Stimulated activated CD8-positive, alpha-beta memory T cell treated with anti-CD3 and anti-CD28 coated beads, Interleukin-2, amount 100 ng/mL, for 1 hour (primary cell): Measurements from ENCODE around the gene TRIM22.
"Not testable (repeated sequence)": the region's sequence is repeated elsewhere in the genome, so short reads cannot be mapped to it uniquely, and the experiment has no call there.

Experiments used
- DNase-seq, 2 donors: peaks; one replicate each; pipeline ENCODE4 v3.0.0-alpha.2; 2020; ENCODE audit warnings: low read depth in 2 of 2

Gene TRIM22

DNA sequence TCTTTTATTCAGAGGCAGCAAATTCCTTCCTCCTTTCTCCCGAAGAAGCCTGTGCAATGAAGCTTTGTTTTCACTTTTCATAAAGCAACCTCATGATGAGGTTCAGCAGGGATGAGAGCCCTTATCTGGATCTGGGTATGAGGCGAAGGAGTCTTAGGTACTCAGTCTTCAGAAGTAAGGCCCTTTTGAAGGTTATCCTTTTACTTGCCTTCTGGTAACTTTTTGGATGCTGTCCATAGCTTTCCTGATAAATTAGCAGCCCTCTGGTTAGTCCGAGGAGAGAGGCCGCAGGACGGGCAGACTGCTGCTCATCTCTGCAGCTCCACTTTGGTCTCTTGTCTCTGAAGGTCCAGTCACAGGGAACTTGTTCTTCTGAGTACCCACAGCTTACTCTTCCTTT lies 1.1 kb downstream of the TRIM22 start:
- DNase-seq = no peak

DNA sequence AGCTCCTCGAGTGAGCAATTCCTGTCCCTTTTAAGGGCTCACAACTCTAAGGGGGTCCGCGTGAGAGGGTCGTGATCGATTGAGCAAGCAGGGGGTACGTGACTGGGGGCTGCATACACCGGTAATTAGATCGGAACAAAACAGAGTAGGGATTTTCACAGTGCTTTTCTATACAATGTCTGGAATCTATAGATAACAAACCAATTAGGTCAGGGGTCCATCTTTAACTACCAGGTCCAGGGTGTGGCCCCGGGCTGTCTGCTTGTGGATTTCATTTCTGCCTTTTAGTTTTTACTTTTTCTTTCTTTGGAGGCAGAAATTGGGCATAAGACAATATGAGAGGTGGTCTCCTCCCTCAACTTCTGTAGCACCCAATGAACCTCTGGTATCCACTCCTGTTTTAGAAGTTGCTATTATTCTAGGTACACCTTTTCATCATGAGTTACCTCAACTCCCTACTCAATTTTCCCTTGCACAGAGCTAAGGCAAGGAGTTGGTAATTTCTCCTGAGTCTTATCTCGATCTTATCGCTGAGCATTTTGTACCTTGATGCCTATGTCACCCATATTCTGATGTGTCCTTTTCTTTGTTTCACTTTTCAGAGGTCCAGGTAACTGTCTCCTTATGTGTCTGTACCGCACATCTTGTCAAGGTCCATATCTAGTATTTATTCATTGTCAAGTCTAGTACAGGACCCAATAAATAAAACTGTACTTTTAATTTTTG lies 1.8 kb downstream of the TRIM22 start:
- not testable (repeated sequence) for DNase-seq

DNA sequence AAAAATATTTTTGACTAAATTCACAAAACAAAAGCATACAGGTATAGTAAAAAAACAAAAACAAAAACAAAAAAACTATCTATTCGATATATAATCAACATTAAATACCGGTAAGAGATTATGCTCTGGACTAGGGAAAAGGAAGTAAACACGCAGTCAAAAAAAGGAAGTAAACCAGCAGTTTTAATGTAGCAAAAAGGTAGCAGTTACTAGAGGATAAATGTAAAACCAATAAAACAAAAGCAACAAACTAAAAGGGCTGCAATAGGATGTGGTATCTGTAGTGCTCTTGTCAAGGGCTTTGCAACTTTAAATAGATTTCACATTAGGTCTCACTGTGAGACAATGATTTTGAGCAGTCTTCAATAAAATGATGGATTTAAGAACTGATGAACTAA lies 2.4 kb downstream of the TRIM22 start:
- no peak for DNase-seq

DNA sequence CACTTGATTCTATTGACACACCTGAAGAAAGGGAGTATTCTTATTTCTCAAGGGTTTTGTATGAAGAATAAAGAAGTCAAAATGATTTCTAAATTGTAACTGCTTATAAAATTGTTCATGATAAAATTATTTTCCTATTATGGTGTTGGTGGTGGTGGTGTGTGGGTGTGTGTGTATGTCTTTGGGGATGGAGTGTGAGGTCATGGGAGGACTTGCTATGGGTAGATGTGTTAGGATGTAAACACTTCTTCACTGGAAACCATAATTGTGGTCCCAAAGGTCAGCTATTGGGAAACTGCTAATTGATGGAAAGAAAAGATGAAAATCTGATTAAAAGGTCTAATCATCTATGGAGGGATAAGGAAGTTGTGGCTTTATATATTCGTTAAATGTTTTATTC lies 5.1 kb downstream of the TRIM22 start:
- no peak for DNase-seq

DNA sequence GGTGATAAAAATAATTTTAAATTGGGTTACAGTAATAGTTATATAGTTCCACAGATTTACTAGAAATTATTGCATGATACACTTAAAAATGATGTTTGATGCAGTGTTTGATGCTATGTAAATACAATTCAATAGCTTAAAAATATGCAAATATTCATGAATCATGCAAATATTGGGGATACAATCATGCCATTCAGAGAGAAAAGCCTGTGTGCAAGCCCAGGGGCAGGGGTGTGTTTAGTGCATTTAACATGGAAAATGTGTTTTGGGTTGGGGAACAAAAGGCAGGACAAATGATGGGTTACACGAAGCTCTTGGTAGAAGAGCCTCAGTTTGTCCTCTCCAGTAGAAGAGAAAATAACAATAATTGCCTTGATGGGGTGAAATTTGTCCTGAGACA lies 6.0 kb downstream of the TRIM22 start:
- DNase-seq = no peak

DNA sequence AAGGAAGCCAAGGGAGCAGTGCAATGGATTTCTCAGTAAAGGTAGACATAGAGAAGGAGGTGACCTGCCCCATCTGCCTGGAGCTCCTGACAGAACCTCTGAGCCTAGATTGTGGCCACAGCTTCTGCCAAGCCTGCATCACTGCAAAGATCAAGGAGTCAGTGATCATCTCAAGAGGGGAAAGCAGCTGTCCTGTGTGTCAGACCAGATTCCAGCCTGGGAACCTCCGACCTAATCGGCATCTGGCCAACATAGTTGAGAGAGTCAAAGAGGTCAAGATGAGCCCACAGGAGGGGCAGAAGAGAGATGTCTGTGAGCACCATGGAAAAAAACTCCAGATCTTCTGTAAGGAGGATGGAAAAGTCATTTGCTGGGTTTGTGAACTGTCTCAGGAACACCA lies 6.6 kb downstream of the TRIM22 start:
- DNase-seq = no peak

DNA sequence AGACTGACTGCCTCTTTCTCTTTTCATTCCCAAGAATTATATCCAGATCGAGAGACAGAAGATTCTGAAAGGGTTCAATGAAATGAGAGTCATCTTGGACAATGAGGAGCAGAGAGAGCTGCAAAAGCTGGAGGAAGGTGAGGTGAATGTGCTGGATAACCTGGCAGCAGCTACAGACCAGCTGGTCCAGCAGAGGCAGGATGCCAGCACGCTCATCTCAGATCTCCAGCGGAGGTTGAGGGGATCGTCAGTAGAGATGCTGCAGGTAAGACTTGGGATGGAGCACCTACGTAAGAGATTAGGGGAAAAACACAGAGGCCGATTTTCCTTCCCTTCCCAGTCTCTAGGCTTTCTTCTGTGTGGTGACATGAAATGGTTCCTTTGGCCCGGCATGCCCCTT lies 8.7 kb downstream of the TRIM22 start:
- DNase-seq = no peak

DNA sequence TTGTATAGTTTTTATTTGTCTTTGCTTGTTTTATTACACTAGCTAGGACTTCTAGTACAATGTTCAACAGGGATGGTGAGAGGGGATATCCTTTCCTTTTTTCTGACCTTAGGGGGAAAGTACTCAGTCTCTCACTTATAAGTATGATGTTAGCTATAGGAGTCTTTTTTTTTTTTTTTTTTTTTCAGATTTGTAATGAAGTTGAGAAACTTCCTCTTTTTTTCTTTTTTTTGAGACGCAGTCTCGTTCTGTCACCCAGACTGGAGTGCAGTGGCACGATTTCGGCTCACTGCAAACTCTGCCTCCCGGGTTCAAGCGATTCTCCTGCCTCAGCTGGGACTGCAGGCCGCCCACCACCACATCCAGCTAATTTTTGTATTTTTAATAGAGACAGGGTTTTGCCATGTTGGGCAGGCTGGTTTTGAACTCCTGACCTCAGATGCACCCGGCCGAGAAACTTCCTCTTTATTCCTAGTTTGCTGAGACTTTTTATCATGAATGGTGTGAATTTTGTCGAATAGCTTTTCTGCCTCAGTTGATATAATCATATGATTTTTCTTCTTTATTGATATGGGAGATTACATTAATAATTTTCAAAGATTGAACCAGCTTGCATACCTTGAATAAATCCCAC lies 10.9 kb downstream of the TRIM22 start:
- DNase-seq = no peak

DNA sequence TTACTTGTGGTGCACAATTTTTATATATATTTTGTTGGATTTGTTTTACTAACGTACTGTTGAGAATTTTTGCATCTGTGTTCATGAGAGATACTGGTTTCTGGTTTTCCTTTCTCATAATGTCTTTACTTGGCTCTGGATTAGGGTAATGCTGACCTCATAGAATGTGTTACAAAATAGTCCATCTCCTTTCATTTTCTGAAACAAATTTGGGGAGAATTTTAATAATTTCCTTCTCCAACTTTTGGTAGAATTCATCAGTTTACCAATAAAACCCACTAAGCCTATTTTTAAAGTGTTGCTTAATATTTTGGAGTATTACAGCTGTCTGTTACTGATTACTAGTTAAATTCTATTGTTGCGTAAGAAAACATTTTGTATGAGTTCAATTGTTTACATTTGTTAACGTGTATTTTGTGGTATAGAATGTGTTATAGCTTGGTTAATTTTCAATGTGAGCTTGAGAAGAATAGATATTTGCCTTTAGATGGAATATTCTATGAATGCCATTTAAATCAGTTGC lies 11.5 kb downstream of the TRIM22 start:
- DNase-seq = no peak

DNA sequence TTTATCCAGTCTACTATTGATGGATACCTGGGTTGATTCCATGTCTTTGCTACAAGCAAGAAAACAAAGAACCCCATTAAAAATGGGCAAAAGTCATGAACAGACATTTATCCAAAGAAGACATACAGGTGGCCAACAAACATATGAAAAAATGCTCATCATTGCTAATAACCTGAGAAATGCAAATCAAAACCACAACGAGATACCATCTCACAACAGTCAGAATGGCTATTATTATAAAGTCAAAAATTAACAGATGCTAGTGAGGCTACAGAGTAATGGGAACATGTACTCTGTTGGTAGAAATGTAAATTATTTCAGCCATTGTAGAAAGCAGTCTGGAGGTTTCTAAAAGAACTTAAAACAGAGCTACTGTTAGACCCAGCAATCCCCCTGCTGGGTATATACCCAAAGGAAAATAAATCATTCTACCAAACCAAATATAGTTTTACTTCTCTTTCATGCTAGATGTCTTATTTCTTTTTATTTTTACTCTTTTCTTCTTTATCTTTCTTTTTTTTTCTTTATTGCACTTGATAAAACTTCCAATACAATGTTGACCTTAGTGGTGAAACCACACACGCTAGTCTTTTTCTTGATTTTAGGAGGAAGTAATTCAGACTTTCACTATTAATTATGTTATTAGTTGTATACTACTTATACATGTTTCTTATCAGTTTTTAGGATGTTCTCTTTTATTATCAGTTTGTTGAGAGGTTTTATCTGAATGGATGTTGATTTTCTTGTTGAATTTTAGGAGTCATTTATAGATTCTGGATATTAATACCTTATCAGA lies 14.3 kb downstream of the TRIM22 start:
- DNase-seq = no peak

DNA sequence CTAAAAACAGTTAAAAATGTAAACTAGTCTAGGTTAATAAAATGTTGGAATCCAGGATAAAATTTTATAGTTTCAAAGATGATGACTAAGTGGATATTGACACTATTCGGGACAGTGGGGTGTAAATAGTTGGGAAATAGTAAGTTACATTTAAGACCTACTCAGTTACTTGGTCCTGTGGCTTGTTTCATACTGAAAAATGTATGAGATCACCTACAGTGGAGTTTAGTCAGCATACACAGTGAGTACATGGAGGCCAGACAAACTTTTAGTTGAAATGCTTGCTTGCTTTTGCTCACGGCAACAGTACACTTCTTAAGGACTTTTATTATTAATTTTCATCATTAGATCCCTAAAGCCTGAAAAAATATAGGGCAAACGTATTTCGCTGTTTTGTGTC lies 16.1 kb downstream of the TRIM22 start:
- DNase-seq = no peak

DNA sequence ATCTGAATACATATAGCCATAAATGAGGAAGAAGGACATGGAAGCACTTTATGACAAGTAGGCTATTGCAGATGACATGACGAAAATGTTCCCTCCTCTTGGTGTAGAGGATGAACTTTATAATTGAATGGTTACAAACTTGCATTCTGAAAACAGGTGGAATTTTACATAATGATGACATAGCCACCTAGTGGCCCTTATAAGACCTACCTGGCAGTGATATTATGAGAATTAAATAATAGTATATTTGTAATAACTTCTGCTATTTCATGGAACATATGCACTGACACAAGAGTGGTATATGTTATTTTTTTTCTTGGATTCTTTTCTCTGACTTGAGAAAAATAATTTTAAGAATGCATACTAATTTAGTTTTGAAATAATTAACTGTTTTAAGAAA lies 22.9 kb downstream of the TRIM22 start:
- DNase-seq = no peak

DNA sequence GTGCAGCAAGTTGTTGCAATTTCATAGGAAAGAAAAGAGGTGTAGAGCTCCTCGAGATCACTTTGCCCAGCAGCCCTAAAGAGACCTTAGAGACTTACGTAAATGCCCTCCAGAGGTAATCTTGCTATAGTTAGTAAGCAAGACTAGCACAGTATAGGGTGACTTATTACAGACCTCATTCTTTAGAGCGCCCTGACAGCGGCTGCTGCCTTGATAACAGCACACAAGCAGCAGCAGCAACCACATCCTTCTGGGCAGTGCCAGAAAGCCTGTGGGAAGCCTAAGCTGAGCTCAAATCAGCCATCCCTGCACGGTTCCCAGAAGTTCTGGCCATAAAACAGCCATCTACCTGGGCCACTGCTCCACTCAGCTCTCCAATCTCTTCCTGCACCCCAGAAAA lies 24.1 kb downstream of the TRIM22 start:
- no peak for DNase-seq

DNA sequence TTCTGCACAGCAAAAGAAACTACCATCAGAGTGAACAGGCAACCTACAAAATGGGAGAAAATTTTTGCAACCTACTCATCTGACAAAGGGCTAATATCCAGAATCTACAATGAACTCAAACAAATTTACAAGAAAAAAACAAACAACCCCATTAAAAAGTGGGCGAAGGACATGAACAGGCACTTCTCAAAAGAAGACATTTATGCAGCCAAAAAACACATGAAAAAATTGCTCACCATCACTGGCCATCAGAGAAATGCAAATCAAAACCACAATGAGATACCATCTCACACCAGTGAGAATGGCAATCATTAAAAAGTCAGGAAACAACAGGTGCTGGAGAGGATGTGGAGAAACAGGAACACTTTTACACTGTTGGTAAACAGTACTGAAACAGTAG lies 26.9 kb downstream of the TRIM22 start:
- DNase-seq = not testable (repeated sequence)

DNA sequence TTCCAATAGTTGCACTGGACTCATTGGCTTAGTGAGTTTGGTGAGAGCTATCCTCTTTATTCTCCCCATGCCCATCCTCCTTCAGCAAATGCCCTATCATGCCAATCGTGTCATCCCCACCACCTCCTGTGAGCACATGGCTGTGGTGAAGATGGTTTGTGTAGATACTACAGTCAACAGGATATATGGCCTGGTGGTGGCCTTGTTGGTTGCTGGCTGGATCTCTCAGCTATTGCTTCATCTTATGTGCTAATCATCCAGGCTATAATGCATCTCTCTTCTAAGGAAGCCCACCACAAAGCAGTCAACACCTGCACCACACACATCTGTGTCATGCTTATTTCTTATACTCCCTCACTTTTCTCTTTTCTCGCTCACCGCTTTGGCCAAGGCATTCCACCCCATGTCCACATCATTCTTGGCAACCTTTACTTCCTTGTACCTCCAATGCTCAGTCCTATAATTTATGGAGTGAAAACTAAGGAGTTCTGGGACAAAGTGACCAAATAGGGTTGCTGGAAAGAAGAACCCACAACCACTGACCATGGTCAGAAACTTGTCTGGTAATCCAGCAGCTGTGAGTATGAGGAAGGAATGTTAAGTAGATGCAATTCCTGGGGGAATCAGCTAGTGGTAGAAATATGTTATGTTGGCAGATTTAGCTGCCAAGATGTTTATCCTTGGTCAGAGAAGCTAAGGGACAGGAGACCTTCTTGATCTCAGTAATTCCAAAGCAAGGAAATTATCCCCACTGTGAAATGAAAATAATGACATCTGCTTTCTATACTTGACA lies 30.3 kb downstream of the TRIM22 start:
- no peak for DNase-seq

DNA sequence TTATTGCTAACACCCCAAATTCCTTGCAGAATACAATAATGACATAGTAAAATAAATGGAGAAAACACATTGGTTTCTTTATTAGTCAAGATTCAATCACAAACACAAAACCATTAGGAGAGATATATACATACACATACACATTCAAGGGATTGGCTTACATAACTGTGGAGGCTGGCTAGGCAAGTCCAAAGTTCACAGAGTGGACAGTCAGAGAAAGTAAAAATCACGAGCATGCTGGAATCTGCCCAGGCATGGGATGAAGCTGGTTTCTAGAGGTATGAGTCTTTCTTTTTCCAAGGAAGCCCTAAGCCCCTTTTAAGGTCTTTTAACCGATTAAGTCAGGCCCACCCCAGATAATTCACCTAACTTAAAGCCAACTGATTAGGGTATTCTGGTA lies 33.0 kb downstream of the TRIM22 start:
- DNase-seq = no peak

DNA sequence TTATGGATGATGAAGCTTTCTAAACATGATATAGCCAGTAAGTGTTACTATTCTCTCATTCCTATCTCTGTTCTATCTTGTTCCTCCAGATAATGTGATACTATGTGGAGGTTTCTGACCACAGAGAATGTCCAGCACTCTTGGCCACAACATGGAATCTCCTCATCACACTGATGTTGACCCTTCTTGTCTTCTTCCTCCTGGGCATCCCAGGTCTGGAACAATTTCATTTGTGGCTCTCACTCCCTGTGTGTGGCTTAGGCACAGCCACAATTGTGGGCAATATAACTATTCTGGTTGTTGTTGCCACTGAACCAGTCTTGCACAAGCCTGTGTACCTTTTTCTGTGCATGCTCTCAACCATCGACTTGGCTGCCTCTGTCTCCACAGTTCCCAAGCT lies 36.8 kb downstream of the TRIM22 start:
- DNase-seq = no peak

DNA sequence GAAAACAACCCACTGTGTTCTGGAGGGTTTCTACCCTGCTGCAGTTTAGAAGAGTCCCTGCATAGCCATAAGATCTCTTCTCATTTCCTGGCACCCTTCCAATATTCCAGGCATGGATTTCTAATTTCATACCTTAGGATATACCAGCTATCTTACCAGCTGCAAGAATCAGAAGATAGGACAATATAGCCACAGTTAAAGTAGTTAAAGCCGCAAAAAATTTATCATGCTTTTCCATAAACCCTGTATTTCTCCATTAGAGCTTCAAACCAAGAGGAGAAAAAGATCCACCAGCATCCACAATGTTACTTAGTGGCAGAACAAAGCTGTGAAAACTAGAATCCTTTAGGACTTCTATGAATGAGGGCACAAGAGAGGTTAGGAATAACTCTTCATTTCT lies 38.1 kb downstream of the TRIM22 start:
- no peak for DNase-seq

DNA sequence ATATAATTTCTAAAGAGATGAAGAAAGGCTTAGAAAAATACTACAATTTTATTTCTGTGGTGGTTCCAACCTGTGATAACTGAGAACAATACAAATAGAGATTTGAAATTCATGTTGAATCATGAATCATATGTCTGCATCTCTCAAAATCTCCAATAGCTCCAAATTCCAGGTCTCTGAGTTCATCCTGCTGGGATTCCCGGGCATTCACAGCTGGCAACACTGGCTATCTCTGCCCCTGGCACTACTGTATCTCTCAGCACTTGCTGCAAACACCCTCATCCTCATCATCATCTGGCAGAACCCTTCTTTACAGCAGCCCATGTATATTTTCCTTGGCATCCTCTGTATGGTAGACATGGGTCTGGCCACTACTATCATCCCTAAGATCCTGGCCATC lies 46.8 kb downstream of the TRIM22 start, which contains the start of gene OR56B1:
Gene OR56B1, plus strand, starts transcription at position 53 of the 400 bp plus-strand sequence. Its CDS starts 69 bp downstream, at position 122.
- no peak for DNase-seq

DNA sequence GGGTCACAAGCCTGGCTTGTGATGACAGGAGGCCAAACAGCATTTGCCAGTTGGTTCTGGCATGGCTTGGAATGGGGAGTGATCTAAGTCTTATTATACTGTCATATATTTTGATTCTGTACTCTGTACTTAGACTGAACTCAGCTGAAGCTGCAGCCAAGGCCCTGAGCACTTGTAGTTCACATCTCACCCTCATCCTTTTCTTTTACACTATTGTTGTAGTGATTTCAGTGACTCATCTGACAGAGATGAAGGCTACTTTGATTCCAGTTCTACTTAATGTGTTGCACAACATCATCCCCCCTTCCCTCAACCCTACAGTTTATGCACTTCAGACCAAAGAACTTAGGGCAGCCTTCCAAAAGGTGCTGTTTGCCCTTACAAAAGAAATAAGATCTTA lies 47.5 kb downstream of the TRIM22 start:
- DNase-seq = no peak

DNA sequence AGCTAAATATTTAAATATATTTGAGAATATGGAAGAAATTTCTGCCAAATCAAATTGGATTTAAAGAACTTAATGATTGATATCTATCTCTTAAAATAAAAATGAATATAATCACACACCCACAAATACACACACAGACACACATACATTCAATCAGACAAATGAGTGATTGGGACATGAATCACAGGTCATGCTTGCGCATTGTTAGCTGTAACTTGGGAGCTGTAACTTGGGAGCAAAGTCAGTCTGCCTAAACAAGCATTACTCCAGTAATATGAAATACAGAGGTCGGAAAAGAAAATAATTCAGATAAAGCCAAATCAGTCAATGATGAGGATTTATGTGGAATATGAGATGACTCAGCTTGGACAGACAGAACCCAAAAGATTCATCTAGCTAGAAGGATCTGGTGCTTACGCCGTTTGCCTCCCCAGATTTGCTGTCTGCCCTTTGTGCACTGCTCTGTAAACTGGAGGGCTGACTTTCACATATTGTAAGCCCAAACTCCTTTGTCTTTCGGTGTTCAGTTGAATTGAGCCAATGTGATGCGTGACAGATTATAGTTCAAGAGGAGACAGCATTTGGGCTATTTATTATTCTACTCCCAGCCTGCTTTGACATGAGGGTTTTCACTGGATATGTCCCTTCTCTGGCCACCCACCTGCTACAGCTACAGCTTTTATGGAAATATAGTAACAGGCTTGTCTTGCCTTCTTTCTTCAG lies 48.2 kb downstream of the TRIM22 start:
- DNase-seq = no peak
